Small intestine (tissue), 7 donors: ENCODE measurements around the gene CAMK4. TPM values are rescaled to one million over a fixed set of nuclear protein-coding genes. Genes with fewer than 3 reads are reported as not detected.

Experiments
- DNase-seq, 2 donors: peaks; one replicate each; pipeline versions ENCODE4 v3.0.0 to v3.0.0-alpha.2; 2013
- FAIRE-seq: peaks from 2 replicates; lab custom pipeline; 2012; peaks lifted over from hg19 to GRCh38; lab: Jason Lieb, UNC
- H3K27ac ChIP-seq, 3 donors: one replicate each; pipeline ENCODE4 v1.5.1; 2013; ENCODE audit warnings: low read length in 2 of 3, mild to moderate bottlenecking in 2 of 3, control low read depth in 1 of 3, inconsistent platforms in 1 of 3, low read depth in 1 of 3, moderate library complexity in 1 of 3
- H3K27me3 ChIP-seq, 3 donors: one replicate each; pipeline ENCODE4 v1.6.1; 2013; ENCODE audit warnings: low read length in 3 of 3, inconsistent platforms in 1 of 3; ENCODE audit not compliant: control insufficient read depth in 3 of 3, insufficient read depth in 3 of 3
- H3K36me3 ChIP-seq, 3 donors: one replicate each; pipeline ENCODE4 v1.6.1; 2013; ENCODE audit warnings: low read length in 3 of 3, inconsistent platforms in 1 of 3, low read depth in 1 of 3, mild to moderate bottlenecking in 1 of 3, moderate library complexity in 1 of 3; ENCODE audit not compliant: control insufficient read depth in 3 of 3, insufficient read depth in 2 of 3
- H3K4me1 ChIP-seq, 3 donors: one replicate each; pipeline ENCODE4 v1.6.1; 2013; ENCODE audit warnings: low read length in 2 of 3, inconsistent platforms in 1 of 3, low read depth in 1 of 3, mild to moderate bottlenecking in 1 of 3, moderate library complexity in 1 of 3; ENCODE audit not compliant: control insufficient read depth in 3 of 3, insufficient read depth in 2 of 3
- H3K4me3 ChIP-seq, 3 donors: one replicate each; pipeline ENCODE4 v1.5.1; 2013; ENCODE audit warnings: low read length in 3 of 3, control low read depth in 1 of 3, inconsistent platforms in 1 of 3, low read depth in 1 of 3, mild to moderate bottlenecking in 1 of 3, moderate library complexity in 1 of 3
- H3K9me3 ChIP-seq, 2 donors: one replicate each; pipeline ENCODE4 v1.6.1; 2013; ENCODE audit warnings: low read depth in 1 of 2, low read length in 1 of 2; ENCODE audit not compliant: control insufficient read depth in 2 of 2, insufficient read depth in 1 of 2
- WGBS, 3 donors: extraction: QIAGEN DNeasy Blood & Tissue Kit; methylation state at CpG; one replicate each; pipeline ENCODE4 v1.1.7; 2013; 5-methylcytosine and 5-hydroxymethylcytosine counted together
- polyA plus RNA-seq, 4 donors: library from polyadenylated mRNA; stranded (reverse) in 3 of 4; unstranded in 1 of 4; fragments of 200-250 nt in 3 of 4; fragments of 120-200 nt in 1 of 4; gene quantifications; one replicate each; pipeline versions ENCODE4 v1.2.1 to v1.2.3, GENCODE V29; 2013
- donor health status: healthy with polysubstance abuse.
- donor health status: control.
- donor health status: control.
- donor health status: Bipolar disorder and iron deficiency.
- donor health status: healthy.

The CAMK4 gene
- polyA plus RNA-seq, 4 donors, result 0.89 to 3.2 (median 2.2) TPM

DNA sequence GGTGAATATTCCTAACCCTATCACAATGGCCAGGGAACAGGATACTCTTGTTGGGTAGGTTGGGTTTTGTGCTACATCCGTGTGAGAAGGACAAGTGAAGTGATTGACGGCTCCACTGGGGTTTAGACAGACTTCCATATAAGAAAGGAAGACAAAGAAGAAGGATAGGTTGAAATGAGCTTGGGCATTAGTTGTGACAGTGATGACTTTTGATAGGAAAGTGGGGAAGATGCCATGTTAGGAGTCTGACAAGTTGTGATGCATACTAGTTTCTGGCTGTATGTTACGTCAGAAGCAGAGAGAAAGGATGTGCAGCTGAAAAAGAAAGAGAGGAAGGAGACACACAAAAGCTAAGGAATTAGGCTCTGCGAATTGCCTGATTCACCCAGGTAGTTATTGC lies 150.2 kb downstream of the CAMK4 start:
- WGBS, 3 donors, result 75 to 81% (median 78%) methylated on average over 4 of the region's 4 CpGs
- DNase-seq, result no peak
- no peaks in the 10 kb centered on the region for H3K36me3 ChIP-seq
- H3K4me3 ChIP-seq, result no peak overlapping the region
- FAIRE-seq, result no peak
- H3K9me3 ChIP-seq, result no peaks in the 10 kb centered on the region
- H3K27me3 ChIP-seq, result no peaks in the 10 kb centered on the region
- no peaks in the 10 kb centered on the region for H3K4me1 ChIP-seq
- H3K27ac ChIP-seq, result no peak overlapping the region

DNA sequence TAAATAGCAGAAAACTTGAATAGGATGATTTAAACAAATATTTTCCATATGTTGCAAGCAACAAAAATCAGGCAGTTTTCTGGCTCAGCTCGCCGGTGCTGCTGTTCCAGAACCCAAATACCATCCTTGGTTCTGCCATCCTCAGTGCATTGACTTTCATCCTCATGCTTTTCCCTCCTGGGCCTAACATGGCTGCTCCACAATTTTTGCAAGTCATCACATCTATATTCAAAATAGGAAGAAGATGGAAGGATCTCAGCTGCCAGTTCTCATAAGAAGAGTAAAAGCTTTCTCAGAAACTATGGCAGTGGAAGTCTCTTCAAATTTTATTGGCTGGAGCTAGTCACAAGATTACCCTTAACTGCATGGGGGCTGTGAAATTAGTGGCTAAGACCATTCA lies 151.5 kb downstream of the CAMK4 start:
- no peaks in the 10 kb centered on the region for H3K27me3 ChIP-seq
- no peak overlapping the region for H3K4me3 ChIP-seq
- no peak for FAIRE-seq
- no peaks in the 10 kb centered on the region for H3K36me3 ChIP-seq
- no peak for DNase-seq
- 78 to 90% (median 83%) methylated on average over 2 of the region's 2 CpGs for WGBS, 3 donors
- no peaks in the 10 kb centered on the region for H3K4me1 ChIP-seq
- no peaks in the 10 kb centered on the region for H3K9me3 ChIP-seq
- H3K27ac ChIP-seq, result no peak overlapping the region

DNA sequence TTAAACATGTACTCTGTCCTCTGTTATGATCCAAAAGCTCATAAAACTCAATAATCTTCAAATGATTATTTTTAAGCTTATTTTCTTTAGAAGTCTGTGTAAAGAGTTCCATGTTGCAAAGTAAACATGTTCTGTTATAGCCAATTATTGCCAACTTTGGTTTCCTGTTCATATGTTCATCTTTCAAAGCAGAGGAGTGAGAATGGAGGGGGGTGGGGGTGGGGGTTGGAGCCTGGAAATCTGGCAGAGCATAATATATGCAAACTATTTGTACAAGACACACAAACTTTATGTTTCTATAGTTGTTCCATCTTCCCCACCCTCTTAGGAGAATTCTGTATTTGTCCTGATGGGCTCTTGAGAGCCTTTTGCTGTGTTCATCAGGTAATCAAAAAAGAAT lies 153.1 kb downstream of the CAMK4 start:
- no peaks in the 10 kb centered on the region for H3K27me3 ChIP-seq
- H3K4me1 ChIP-seq, result no peaks in the 10 kb centered on the region
- no peaks in the 10 kb centered on the region for H3K36me3 ChIP-seq
- FAIRE-seq, result no peak
- no peak overlapping the region for H3K27ac ChIP-seq
- no peak overlapping the region for H3K4me3 ChIP-seq
- DNase-seq, result no peak
- H3K9me3 ChIP-seq, result no peaks in the 10 kb centered on the region

DNA sequence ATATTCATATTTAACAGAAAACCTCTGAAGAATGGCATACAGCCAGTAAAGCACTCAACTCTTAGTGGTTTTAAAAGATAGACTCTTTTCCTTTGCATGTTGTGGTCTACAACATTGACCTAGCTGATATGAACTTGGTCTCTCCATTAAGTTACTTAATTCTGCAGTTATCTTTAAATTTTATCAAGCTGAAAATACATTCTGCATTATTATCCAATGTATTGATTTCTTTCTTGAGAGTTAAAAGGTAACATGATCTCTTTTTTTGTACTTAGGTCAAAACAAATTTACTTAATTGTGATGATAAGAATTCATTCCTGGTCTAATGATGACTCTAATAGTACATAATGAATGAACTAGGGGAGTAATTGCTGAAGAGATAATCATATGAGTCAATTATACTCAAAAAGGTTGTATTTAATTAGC lies 155.2 kb downstream of the CAMK4 start:
- H3K27me3 ChIP-seq, result no peaks in the 10 kb centered on the region
- no peak for DNase-seq
- H3K4me1 ChIP-seq, result no peaks in the 10 kb centered on the region
- no peak for FAIRE-seq
- no peaks in the 10 kb centered on the region for H3K36me3 ChIP-seq
- H3K9me3 ChIP-seq, result no peaks in the 10 kb centered on the region
- H3K4me3 ChIP-seq, result no peak overlapping the region
- H3K27ac ChIP-seq, result no peak overlapping the region

DNA sequence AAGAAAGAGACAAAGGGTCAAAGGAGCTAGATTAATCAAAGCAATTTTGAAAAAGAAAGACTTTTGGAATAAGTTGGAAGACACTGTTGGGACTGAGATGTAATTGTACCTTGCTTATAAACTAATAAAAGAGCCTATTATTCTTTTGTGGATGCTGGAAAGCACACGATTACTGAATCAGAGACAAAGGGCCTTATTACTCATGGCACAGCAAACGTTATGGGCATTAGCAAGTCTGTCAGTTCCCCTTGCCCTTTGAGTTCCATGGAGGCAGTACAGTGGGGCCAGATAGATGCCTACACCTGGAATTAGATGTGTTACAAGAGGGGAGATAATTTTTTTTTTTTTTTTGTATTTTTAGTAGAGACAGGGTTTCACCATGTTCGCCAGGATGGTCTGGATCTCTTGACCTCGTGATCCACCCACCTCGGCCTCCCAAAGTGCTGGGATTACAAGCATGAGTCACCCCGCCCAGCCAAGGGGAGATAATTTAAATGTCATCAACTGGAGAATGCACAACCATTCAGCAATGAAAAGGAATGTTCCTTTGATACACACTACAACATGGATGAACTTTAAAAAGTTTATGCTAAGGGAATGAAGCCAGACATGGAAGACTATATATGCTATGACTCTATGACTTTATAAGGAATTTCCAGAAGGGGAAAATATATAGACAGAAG lies 159.2 kb downstream of the CAMK4 start:
- Histone ChIP-seq H3K4me3 (no peak overlapping the region), H3K9me3 (no peaks in the 10 kb centered on the region), H3K27me3 (no peaks in the 10 kb centered on the region), H3K36me3 (no peaks in the 10 kb centered on the region), H3K4me1 (no peaks in the 10 kb centered on the region), H3K27ac (no peak overlapping the region)
- WGBS, 3 donors, result 68 to 83% (median 76%) methylated on average over 6 of the region's 6 CpGs
- FAIRE-seq (no peak), DNase-seq (no peak)

DNA sequence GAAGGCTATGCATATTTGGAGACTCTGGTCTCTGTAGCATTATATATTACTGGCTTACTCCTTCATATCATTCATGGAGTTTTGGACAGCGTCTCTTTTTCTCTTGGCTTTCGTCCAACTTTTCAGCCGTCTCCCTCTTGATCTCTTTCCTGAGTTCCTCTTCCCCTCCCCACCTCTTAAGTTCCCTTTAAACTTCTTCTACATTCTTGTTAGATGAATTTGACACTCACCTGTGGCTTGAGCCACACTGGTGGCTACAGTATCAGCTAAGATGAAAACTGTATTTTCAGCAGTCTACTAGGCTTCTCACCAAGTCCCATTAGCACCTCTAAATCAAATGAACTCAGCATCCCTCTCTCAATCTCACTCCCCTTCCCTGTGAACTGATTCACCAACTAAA lies 160.0 kb downstream of the CAMK4 start:
- Histone ChIP-seq H3K4me3 (no peak overlapping the region), H3K27me3 (no peaks in the 10 kb centered on the region), H3K4me1 (no peaks in the 10 kb centered on the region), H3K9me3 (no peaks in the 10 kb centered on the region), H3K36me3 (no peaks in the 10 kb centered on the region), H3K27ac (no peak overlapping the region)
- DNase-seq (no peak), FAIRE-seq (no peak)
- 32 to 54% (median 46%) methylated on average over 3 of the region's 3 CpGs for WGBS, 3 donors

DNA sequence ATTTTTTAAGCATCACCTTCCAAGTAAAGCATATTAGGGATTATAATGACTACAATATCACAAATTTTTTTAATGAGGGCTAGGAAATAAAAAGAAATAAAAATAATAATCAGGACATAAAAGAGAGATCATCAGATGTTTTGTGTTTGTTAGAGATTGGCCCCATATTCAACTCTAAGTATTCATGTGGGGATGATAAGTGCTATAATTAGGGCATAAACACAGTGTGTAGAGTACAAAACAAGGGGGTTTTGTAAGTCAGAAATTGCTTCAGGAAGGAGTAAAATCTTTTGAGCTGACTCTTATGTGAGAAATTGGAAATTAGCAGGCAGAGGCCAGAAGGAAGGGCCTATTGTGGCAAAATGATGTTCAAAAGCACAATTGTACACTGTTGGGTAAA lies 160.9 kb downstream of the CAMK4 start:
- DNase-seq, result no peak
- Histone ChIP-seq H3K27ac (no peak overlapping the region), H3K4me1 (no peaks in the 10 kb centered on the region), H3K9me3 (no peaks in the 10 kb centered on the region), H3K4me3 (no peak overlapping the region), H3K27me3 (no peaks in the 10 kb centered on the region), H3K36me3 (no peaks in the 10 kb centered on the region)
- no peak for FAIRE-seq

DNA sequence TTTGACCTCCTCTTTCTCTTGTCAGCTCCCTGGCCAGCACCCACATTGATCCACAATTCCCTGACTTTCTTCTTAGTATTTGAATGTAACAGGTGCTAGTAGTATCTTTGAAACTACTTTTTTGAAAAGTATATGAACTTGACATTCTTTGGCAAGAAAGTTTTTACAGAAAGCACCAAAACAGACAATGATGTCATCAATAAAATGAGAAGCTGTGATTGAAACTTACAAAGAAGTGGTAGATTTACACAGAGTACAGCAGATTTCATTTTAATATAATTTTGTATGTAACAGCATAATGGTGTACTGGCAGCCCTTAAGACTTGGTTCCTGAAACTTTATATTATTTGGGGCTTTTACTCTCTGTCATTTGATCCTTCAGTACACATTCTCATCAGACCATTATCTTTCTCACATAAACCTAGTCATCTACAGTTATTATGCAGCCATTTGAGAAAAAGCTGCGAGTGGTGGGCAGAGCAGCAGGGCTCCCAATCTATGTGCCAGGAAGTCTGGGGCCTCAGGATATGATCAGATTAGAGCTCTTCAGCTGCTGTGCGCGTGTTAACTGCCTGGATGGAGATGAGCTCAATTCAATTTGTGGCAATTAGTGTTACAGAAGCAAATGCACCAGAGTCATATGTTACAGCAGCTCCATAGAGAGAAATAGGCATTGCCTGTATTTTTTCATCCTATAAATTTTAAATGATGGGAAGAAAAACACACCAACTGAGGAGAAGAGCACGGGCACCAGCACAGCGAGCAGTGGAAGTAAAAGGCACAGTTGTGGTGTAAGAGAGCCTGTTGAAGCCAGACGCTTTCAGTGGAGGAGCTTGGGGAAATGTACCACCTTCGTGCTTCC lies 162.0 kb downstream of the CAMK4 start:
- FAIRE-seq (no peak), DNase-seq (no peak)
- Histone ChIP-seq H3K9me3 (no peaks in the 10 kb centered on the region), H3K4me1 (no peaks in the 10 kb centered on the region), H3K27me3 (no peaks in the 10 kb centered on the region), H3K4me3 (no peak overlapping the region), H3K36me3 (no peaks in the 10 kb centered on the region), H3K27ac (no peak overlapping the region)
- 80 to 84% (median 83%) methylated on average over 7 of the region's 7 CpGs for WGBS, 3 donors
